A549 treated with dexamethasone at 1 μM for 4 hours (cell line): ENCODE data around the gene PRPSAP2. TPM values are rescaled to one million over a fixed set of nuclear protein-coding genes. Genes with fewer than 3 reads are reported as not detected.

Experiments
- total RNA-seq: library from RNA; stranded (reverse); fragments of 200-300 nt; extraction: Qiagen RNA extraction; gene quantifications from 5 replicates; pipeline ENCODE4 v1.2.3, GENCODE V29; 2022

Gene PRPSAP2, protein sequence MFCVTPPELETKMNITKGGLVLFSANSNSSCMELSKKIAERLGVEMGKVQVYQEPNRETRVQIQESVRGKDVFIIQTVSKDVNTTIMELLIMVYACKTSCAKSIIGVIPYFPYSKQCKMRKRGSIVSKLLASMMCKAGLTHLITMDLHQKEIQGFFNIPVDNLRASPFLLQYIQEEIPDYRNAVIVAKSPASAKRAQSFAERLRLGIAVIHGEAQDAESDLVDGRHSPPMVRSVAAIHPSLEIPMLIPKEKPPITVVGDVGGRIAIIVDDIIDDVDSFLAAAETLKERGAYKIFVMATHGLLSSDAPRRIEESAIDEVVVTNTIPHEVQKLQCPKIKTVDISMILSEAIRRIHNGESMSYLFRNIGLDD
- total RNA-seq, result 35.7 to 39.5 TPM (median 37.7 TPM) in 5 replicates

GRCh38 chr17:18857864-18858566 is at the start of gene PRPSAP2:
TSS of gene PRPSAP2 (plus strand) at chr17:18858131. CDS start at chr17:18865834, 7,703 bp downstream.

GRCh38 chr17:18951941-18952842 is 94.3 kb downstream of the PRPSAP2 start, which contains the start of gene SLC5A10:
TSS of gene SLC5A10 (plus strand) at chr17:18952165. CDS start at chr17:18952206, 41 bp downstream.

Other genes starting within 250 kb of the PRPSAP2 start
- 0.29 TPM in 1 of 5 replicates, not detected in the others for gene TBC1D28, start 213.7 kb upstream of the PRPSAP2 start, total RNA-seq
- gene FOXO3B, start 175.8 kb upstream of the PRPSAP2 start, total RNA-seq, result 1.8 to 4.5 TPM (median 4.1 TPM) in 5 replicates
- 1.0 to 1.4 TPM (median 1.2 TPM) in 5 replicates for gene FBXW10, start 114.1 kb upstream of the PRPSAP2 start, total RNA-seq
- gene TVP23B, start 76.9 kb upstream of the PRPSAP2 start, total RNA-seq, result 60.1 to 68.4 TPM (median 63.7 TPM) in 5 replicates
- 0.14 to 0.21 TPM (median 0.19 TPM) in 5 replicates for gene SLC5A10, start 94.0 kb downstream of the PRPSAP2 start, total RNA-seq
- 27.8 to 40.6 TPM (median 39.4 TPM) in 5 replicates for gene FAM83G, start 146.6 kb downstream of the PRPSAP2 start, total RNA-seq
- gene GRAP, start 188.8 kb downstream of the PRPSAP2 start, total RNA-seq, result 0.22 to 0.47 TPM (median 0.35 TPM) in 5 replicates